Endothelial cell of umbilical vein (primary cell): Measurements from ENCODE around the gene DENND2C.

Source experiments
- EZH2 ChIP-seq: IDR thresholded peaks from 2 replicates; pipeline ENCODE4 v1.6.1; 2012; ENCODE audit warnings: borderline replicate concordance, low read depth, mild to moderate bottlenecking, moderate library complexity, low read length, inconsistent platforms; ENCODE audit not compliant: severe bottlenecking
- FOS ChIP-seq: IDR thresholded peaks from 2 replicates; pipeline ENCODE4 v1.6.1; 2011; ENCODE audit warnings: mild to moderate bottlenecking, low read length, moderate library complexity, borderline replicate concordance; ENCODE audit not compliant: insufficient read depth
- JUN ChIP-seq: IDR thresholded peaks from 2 replicates; pipeline ENCODE4 v1.6.1; 2011; ENCODE audit warnings: borderline replicate concordance, low read depth; ENCODE audit not compliant: insufficient read length, insufficient read depth
- MYC ChIP-seq: IDR thresholded peaks from one replicate; pipeline ENCODE4 v1.6.1; 2011; ENCODE audit warnings: mild to moderate bottlenecking, low read depth, low read length
- POLR2A ChIP-seq: IDR thresholded peaks from 2 replicates; pipeline ENCODE4 v1.6.1; 2012; ENCODE audit warnings: low read depth, mild to moderate bottlenecking, control low read depth, low read length
- POLR2AphosphoS5 ChIP-seq: IDR thresholded peaks from 2 replicates; pipeline ENCODE4 v1.6.1; 2012; ENCODE audit warnings: low read depth, mild to moderate bottlenecking, control low read depth, low read length, moderate library complexity; ENCODE audit not compliant: insufficient read depth
- TF ChIP-seq, protein P1 (sequence below), 2 donors: IDR thresholded peaks; 1 replicate in 1 of 2; 2 replicates in 1 of 2; pipeline ENCODE4 v1.5.1; 2011; ENCODE audit warnings: low read length in 2 of 2, mild to moderate bottlenecking in 2 of 2, moderate library complexity in 2 of 2, control low read depth in 1 of 2, inconsistent platforms in 1 of 2, low read depth in 1 of 2; ENCODE audit not compliant: insufficient read depth in 1 of 2; ENCODE audit errors: extremely low read depth in 1 of 2

DNA sequence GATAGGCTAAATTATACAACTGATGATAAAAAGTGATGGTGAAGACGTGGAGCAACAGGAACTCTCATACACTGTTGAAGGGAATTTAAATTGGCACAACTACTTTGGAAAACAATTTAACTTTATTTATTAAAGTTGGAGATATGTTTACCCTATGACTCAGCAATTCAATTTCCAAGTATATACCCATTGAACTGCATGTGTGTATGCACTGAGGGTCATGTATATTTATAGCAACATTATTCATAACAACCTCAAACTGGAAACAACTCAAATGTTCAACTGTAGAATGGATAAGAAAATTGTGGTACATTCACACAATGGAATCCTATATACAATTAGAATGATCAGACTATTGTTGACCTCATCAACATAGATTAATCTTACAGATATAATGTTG lies 71.9 kb downstream of the DENND2C start:
- TF ChIP-seq, protein P1, sequence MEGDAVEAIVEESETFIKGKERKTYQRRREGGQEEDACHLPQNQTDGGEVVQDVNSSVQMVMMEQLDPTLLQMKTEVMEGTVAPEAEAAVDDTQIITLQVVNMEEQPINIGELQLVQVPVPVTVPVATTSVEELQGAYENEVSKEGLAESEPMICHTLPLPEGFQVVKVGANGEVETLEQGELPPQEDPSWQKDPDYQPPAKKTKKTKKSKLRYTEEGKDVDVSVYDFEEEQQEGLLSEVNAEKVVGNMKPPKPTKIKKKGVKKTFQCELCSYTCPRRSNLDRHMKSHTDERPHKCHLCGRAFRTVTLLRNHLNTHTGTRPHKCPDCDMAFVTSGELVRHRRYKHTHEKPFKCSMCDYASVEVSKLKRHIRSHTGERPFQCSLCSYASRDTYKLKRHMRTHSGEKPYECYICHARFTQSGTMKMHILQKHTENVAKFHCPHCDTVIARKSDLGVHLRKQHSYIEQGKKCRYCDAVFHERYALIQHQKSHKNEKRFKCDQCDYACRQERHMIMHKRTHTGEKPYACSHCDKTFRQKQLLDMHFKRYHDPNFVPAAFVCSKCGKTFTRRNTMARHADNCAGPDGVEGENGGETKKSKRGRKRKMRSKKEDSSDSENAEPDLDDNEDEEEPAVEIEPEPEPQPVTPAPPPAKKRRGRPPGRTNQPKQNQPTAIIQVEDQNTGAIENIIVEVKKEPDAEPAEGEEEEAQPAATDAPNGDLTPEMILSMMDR (IDR thresholded peaks at IDR 0.05; ENCODE audit: extremely low read depth in 1 of 2, insufficient read depth in 1 of 2, low read depth in 1 of 2, low read length in 2 of 2) = no peak
- TF ChIP-seq MYC (no peak), FOS (no peak), POLR2AphosphoS5 (no peak), EZH2 (no peak), JUN (no peak), POLR2A (no peak)
